Stimulated activated CD4-positive, alpha-beta T cell treated with anti-CD3 and anti-CD28 coated beads, Interleukin-1b, Interleukin-23, amount 100 ng/mL, for 4 hours (primary cell): ENCODE results near the gene EPB41L2.
"Not testable (repeated sequence)": the region's sequence is repeated elsewhere in the genome, so short reads cannot be mapped to it uniquely, and the experiment has no call there.

ENCODE experiments used
- DNase-seq, 2 donors: peaks; one replicate each; pipeline ENCODE4 v3.0.0-alpha.2; 2020; ENCODE audit warnings: low read depth in 2 of 2

The EPB41L2 gene

GRCh38 chr6:130801368-130801767 is 261.7 kb downstream of the EPB41L2 start:
- not testable (repeated sequence) for DNase-seq

GRCh38 chr6:130797061-130797460 is 266.0 kb downstream of the EPB41L2 start:
- no peak for DNase-seq

GRCh38 chr6:130796313-130796905 is 266.6 kb downstream of the EPB41L2 start:
- DNase-seq: no peak

GRCh38 chr6:130794738-130795137 is 268.3 kb downstream of the EPB41L2 start:
- DNase-seq: no peak

GRCh38 chr6:130794010-130794697 is 268.9 kb downstream of the EPB41L2 start:
- no peak for DNase-seq
